ENCODE data around the gene ZNRF2.

- TF ChIP-seq GATA2 (CRISPR knock-in tag; IDR thresholded peaks at IDR 0.05) (no peak), EP300 (IDR thresholded peaks at IDR 0.05; ENCODE audit: borderline replicate concordance in 1 of 2, low read depth in 1 of 2, low read length in 1 of 2) (no peak), GABPA (IDR thresholded peaks at IDR 0.05; ENCODE audit: low read depth) (no peak)
Measured at GRCh38 chr7:30353532-30353931, 69.1 kb downstream of the ZNRF2 start.
